GM12892 (cell line): ENCODE measurements around the gene OSBPL5.

Experiments used
- POLR2A ChIP-seq: IDR thresholded peaks from 2 replicates; pipeline ENCODE4 v1.6.1; 2011; ENCODE audit warnings: low read depth, low read length, control low read depth
- POLR2AphosphoS5 ChIP-seq: IDR thresholded peaks from 2 replicates; pipeline ENCODE4 v1.6.1; 2011; ENCODE audit warnings: low read depth, low read length, control low read depth

DNA sequence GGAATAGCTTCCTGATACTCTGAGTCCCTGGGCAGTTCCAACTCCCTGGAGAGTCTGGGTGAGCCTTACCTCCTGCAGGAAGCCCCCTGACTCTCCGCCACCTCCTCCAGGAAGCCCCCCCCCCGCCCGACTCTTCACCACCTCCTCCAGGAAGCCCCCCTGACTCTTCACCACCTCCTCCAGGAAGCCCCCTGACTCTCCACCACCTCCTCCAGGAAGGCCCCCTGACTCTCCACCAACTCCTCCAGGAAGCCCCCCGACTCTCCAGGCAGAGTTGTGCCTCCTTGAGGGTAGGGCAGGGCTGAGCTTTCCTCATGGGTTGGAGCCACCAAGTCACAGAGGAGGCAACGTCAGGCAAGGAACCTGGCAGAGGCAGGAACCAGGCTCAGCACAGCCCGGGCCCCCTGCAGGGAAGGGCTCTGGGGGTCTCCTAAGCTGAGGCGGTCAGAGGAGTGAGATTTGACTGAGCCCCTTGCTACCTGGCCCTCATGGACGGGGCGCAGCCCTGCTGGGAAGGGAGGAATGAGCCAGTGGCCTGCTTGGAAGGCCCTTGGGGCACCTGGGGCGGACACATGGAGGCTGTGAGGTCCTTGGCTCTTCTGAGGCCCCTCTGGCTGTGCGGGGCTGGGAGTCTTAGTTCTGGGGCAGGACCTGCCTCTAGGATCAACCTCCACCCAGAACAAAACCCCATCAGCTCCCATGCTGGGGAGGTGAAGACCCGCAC lies 35.4 kb upstream of the OSBPL5 start:
- TF ChIP-seq POLR2A (no peak), POLR2AphosphoS5 (no peak)
